Neutrophil (primary cell): ENCODE data around the gene PIAS4.

ENCODE experiments used
- H3K27ac ChIP-seq: fragments of 200-600 bp; sonication (generic); 2 replicates; pipeline ENCODE4 v1.5.1; 2016; ENCODE audit warnings: mild to moderate bottlenecking, moderate library complexity
- H3K27me3 ChIP-seq: fragments of 200-600 bp; sonication (generic); 2 replicates; pipeline ENCODE4 v1.6.0; 2016; ENCODE audit warnings: mild to moderate bottlenecking
- H3K36me3 ChIP-seq: fragments of 200-600 bp; sonication (generic); 2 replicates; pipeline ENCODE4 v1.5.1; 2017
- H3K4me1 ChIP-seq, 2 experiments: fragments of 200-600 bp in 1 of 2; sonication (generic) in 1 of 2; 1 replicate in 1 of 2; 2 replicates in 1 of 2; pipeline versions ENCODE4 v1.5.1 to v1.6.1; 2013 to 2016; ENCODE audit warnings: low read depth in 1 of 2, low read length in 1 of 2, mild to moderate bottlenecking in 1 of 2, moderate library complexity in 1 of 2; ENCODE audit not compliant: control insufficient read depth in 1 of 2, insufficient read depth in 1 of 2
- H3K4me3 ChIP-seq, 2 experiments: fragments of 200-600 bp in 1 of 2; sonication (generic) in 1 of 2; 1 replicate in 1 of 2; 2 replicates in 1 of 2; pipeline ENCODE4 v1.5.1; 2013 to 2016; ENCODE audit warnings: low read depth in 1 of 2, low read length in 1 of 2, mild to moderate bottlenecking in 1 of 2, moderate library complexity in 1 of 2
- H3K9me3 ChIP-seq: fragments of 200-600 bp; sonication (generic); 2 replicates; pipeline ENCODE4 v1.5.1; 2016
- CTCF ChIP-seq: fragments of 200-600 bp; sonication (generic); IDR thresholded peaks from 2 replicates; pipeline ENCODE4 v1.5.1; 2016; ENCODE audit warnings: antibody characterized with exemption

The PIAS4 gene

DNA sequence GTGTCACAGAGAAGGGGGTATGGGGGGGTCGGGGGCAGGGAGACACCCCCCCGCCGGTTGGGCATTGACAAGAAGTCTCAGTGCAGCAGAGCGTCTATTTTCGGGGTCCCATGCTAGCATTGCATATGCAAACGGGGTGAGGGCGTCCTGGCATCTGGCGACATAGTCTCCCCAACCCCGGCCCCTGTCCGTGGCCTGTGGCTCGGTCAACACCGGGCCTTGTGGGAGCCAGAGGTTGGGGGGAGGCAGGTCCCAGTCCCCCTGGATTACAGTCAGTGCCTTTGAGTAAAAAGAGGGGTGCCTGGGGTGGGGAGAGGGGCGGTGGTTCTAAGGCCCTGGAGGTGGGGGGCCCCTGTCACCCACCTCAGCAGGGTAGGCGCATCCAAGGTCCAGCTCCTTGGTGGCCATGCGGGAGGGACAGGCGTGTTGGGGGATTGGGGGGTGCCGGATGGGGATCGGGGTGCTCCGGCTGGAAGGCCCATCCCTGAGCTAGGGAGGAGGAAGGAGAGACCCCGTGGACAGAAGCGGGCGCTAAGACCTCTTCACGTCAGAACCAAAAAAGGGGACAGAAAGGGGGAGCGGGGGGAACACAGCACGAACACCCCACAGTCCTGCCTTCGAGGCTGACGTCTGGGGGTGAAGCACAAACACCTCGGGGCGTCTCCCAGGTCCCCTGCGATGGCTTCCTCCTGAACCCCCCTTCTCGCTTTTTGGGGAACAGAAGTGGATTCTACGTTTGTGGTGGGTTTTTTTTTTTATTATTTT is 38.2 kb downstream of the PIAS4 start:
- Histone ChIP-seq H3K9me3 (no peaks in the 10 kb centered on the region), H3K27me3 (no peaks in the 10 kb centered on the region), H3K36me3 (peaks cover 64% of the 10 kb centered on the region), H3K4me1 (no peaks in the 10 kb centered on the region), H3K27ac (no peak overlapping the region), H3K4me3 (no peak overlapping the region)
- no peak for TF ChIP-seq CTCF

- no peak overlapping the region for H3K27ac ChIP-seq
- no peaks in the 10 kb centered on the region for H3K27me3 ChIP-seq
Measured at GRCh38 chr19:4046362-4046691, 38.8 kb downstream of the PIAS4 start.

DNA sequence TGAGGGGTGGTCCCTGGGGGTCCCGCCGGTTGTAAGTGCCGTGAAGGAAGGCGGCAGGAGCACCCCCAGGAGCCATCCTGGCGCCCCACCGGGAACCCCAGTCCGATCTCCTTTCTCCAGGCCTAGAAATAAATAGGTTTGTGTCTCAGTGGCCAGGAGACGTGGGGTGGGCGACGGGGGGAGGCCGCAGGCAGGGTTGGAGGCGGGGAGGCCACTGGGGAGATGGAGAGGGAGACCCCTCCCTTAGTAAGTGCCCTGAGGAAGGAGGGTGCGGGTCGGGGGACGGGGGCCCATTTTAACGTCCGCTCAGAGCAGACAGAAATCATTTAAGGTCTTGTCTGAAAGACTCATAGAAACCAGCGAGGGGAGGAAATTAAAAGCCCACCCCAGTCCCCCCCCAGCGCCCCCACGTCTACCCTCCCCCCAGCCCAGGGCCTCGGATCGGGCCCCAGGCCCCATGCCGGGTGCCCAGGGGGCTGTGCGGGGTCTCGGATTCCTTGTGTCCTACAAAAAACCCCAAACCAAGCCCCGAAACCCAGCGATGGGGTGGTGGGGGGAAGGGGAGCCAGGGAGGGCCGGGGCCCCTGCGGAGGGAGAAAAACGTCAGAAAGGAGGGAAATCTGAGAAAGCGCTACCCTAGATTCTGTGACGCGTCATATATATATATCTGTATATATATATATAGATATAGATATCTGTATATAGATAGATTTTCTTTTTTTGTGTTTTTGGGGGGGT is 39.6 kb downstream of the PIAS4 start:
- peaks cover 0 to 3% of the 10 kb centered on the region in 2 experiments for H3K4me1 ChIP-seq
- no peaks in the 10 kb centered on the region for H3K27me3 ChIP-seq
- peaks cover 64% of the 10 kb centered on the region for H3K36me3 ChIP-seq
- no peak overlapping the region for H3K27ac ChIP-seq
- H3K4me3 ChIP-seq = no peak overlapping the region
- no peak for TF ChIP-seq CTCF
- no peaks in the 10 kb centered on the region for H3K9me3 ChIP-seq

More at GRCh38 chr19:4046362-4046691, 38.8 kb downstream of the PIAS4 start:
- TF ChIP-seq CTCF = no peak
- H3K36me3 ChIP-seq = peaks cover 64% of the 10 kb centered on the region
- no peak overlapping the region for H3K4me3 ChIP-seq
- no peaks in the 10 kb centered on the region for H3K9me3 ChIP-seq
- no peaks in the 10 kb centered on the region for H3K4me1 ChIP-seq

GRCh38 chr19:4049432-4049831 is 41.9 kb downstream of the PIAS4 start:
- Histone ChIP-seq H3K36me3 (peaks cover 82% of the 10 kb centered on the region), H3K4me1 (peaks cover 6 to 10% of the 10 kb centered on the region in 2 experiments), H3K27ac (peak overlapping the region; percentile 8), H3K9me3 (no peaks in the 10 kb centered on the region), H3K4me3 (no peak overlapping the region), H3K27me3 (no peaks in the 10 kb centered on the region)
- TF ChIP-seq CTCF = no peak

GRCh38 chr19:4051175-4052101 is 43.9 kb downstream of the PIAS4 start:
- H3K4me1 ChIP-seq = peaks cover 6 to 10% of the 10 kb centered on the region in 2 experiments
- H3K27me3 ChIP-seq = no peaks in the 10 kb centered on the region
- no peak for TF ChIP-seq CTCF
- no peaks in the 10 kb centered on the region for H3K9me3 ChIP-seq
- no peak overlapping the region for H3K4me3 ChIP-seq
- H3K27ac ChIP-seq = peak overlapping the region; percentile 58
- H3K36me3 ChIP-seq = peaks cover 83% of the 10 kb centered on the region
